H1 (cell line): ENCODE data around the gene PSMD3. TPM values are rescaled to one million over a fixed set of nuclear protein-coding genes. Genes with fewer than 3 reads are reported as not detected.

ENCODE experiments used
- BRCA1 ChIP-seq: IDR thresholded peaks from 2 replicates; pipeline ENCODE4 v1.6.1; 2012; ENCODE audit warnings: low read depth, low read length, improper control_type of control experiment
- CHD7 ChIP-seq: fragments of 300-600 bp; sonication (generic); IDR thresholded peaks from 2 replicates; pipeline ENCODE4 v1.7.1; 2012; ENCODE audit warnings: low read length, moderate library complexity, mild to moderate bottlenecking, inconsistent platforms; ENCODE audit not compliant: insufficient replicate concordance
- KDM4A ChIP-seq: IDR thresholded peaks from one replicate; pipeline ENCODE4 v1.7.1; 2012; ENCODE audit warnings: low read depth, mild to moderate bottlenecking, moderate library complexity, low read length, inconsistent platforms; ENCODE audit not compliant: severe bottlenecking
- SP1 ChIP-seq: IDR thresholded peaks from 2 replicates; pipeline ENCODE4 v1.6.1; 2011; ENCODE audit warnings: low read depth, low read length
- polyA plus RNA-seq, 7 experiments: library from polyadenylated mRNA; depleted of rRNA in 3 of 7; stranded (reverse) in 5 of 7; unstranded in 2 of 7; fragments of >200 nt in 5 of 7; fragments of 200-250 nt in 2 of 7; gene quantifications; 1 replicate in 5 of 7; 2 replicates in 1 of 7; 4 replicates in 1 of 7; pipeline versions ENCODE4 v1.2.1 to v1.2.3, GENCODE V29; 2011 to 2013; ENCODE audit warnings: missing spikeins in 2 of 7, mixed read lengths in 2 of 7
- total RNA-seq: library from RNA; stranded (reverse); fragmentation: NEBNext Ultra II Directional; extraction: Animal tissue kit (Norgen Biotek cat#: 25700); gene quantifications from 2 replicates; pipeline ENCODE4 v1.2.1, GENCODE V29; 2021

The PSMD3 gene
- total and polyA plus RNA-seq, 2 of the 8 experiments (the other 6 are each of a cell fraction or from before 2014, with no cell fraction given): 151 to 198 TPM

DNA sequence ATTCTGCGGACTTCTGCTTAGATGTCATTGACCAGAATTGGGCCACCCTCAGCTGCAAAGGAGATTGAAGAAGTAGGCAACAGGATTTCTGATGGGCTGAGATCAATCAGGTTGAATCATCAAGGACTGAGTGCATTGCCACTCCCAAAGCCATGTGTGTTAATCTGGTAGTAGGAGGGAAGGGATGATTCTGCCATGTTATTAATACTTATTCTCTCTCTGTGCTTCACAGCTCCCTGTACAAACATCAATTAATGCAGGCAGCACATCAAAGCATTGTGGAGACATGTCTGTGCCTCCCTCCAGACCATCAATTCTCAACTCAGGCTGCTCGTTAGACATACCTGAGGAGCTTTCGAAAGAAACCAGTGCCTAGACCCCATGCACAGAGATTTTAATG lies 41.5 kb upstream of the PSMD3 start (continued):
- TF ChIP-seq CHD7 (no peak), BRCA1 (no peak), SP1 (no peak), KDM4A (no peak)
